Stimulated activated CD4-positive, alpha-beta T cell treated with anti-CD3 and anti-CD28 coated beads, Interleukin-12 subunit alpha, Interleukin-12 subunit beta, amount 100 ng/mL, for 24 hours (primary cell): ENCODE measurements around the gene HPD.
"Not testable (repeated sequence)": the region's sequence is repeated elsewhere in the genome, so short reads cannot be mapped to it uniquely, and the experiment has no call there.

Source experiments
- DNase-seq, 2 experiments: peaks; one replicate each; pipeline ENCODE4 v3.0.0-alpha.2; 2020; ENCODE audit warnings: low read depth in 2 of 2

Gene HPD

DNA sequence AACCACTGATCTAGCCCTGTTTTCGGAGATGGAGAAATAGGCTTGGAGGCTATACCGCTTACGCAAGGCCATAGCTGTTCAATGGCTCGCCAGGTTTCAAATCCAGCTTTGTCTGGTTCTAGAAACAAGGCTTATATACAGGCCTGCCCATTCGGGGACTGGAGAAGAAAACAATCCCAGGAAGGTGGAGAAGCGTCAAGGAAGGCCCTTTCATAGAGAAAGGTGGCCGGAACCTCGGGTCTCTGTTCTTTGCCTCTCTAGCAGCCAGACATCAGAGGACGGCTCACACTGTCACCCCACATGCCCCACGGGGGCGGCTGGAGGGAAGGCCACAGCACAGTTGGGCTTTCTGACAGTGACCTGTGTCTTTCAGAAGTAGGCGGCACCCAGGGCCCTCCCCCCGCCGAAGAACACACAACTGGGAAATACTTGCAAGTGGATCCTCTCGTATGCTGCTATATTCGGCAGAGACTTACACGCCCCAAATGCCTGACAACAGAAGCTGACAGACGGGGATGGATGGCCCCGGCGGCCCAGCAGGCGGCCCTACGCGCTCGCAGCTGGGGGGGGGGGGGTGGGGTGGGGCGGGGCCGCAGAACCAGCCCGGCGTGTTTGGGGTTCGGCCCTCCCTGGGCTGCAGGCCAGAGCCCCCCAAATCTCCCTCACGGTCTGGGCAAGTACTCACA, 59.4 kb downstream of the HPD start:
- no peak for DNase-seq

GRCh38 chr12:121798787-121799155, 59.9 kb downstream of the HPD start:
- DNase-seq: no peak

- DNase-seq: no peak
Measured at GRCh38 chr12:121797937-121798786, 60.5 kb downstream of the HPD start.

- DNase-seq: no peak
Measured at GRCh38 chr12:121796855-121797751, 61.6 kb downstream of the HPD start.

DNA sequence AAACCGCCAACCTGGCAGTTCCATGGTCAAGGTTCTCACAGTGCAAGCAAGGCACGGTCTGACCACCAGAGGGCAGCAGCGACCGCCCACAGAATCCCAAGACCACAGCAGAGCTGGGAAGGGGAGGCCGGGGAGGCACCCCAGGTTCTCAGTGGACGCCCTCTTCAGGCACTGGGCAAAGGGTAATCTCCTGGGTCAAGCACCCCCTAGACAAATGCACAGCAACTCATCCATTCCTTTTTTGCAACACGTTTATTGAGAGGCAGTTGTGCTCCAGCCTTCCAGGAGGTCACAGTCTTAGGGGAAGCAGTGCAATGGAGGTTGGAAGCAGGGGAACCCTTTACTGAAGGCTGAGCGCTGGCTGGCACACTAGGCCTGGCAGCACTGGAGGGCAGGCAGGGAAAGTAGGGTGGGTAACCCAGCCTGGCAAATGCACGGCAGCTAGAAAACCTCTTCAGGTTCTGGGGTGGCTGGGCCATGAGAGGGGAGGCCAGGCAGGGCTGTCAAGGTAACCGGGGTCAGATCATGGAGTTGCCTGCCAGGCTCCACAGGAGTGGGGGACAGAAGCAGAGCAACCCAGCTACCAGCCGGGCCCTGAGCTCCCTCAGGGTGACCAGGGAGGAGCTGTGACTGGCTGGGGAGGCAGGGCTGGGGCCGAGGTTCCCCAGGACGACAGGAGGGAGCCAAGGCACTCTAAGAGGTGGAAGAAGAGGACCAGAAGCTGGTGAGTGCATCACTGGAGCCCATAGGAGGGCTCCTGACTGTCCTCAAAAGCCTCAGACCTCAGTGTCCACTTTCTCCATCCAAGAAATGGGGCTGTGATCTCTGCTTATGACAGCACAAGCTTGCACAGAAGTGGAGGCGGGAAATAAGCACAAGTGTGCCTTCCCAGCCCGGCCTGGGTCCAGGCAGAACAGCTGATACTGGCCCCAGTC, 63.4 kb downstream of the HPD start:
- DNase-seq: peak; percentile 75 to 77

DNA sequence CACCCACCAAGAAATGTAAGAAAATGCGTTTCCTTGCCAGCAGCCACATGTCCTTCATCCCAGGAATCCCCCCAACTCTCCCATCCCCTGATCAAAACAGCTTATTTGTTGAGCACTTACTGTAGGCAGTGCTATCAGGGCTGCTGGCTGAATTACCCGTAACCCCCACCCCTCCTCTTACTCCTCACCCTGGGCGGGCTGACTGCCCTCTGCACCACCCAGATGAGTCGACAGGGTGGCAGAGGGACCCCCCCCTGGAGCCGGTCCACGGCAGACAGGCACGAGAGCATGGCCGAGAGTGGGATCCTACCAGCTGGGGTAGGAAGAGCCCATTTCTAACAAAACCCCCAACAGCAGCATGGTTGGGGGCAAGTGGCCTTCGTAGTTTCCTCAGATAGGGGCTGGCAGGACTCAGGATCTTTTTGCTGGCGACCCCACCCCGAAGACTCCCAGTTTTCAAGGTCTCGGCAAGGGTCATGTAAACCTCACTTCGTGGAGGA, 64.1 kb downstream of the HPD start:
- DNase-seq: no peak

GRCh38 chr12:121793838-121794533, 64.7 kb downstream of the HPD start:
- peak; percentile 88 to 93 for DNase-seq

DNA sequence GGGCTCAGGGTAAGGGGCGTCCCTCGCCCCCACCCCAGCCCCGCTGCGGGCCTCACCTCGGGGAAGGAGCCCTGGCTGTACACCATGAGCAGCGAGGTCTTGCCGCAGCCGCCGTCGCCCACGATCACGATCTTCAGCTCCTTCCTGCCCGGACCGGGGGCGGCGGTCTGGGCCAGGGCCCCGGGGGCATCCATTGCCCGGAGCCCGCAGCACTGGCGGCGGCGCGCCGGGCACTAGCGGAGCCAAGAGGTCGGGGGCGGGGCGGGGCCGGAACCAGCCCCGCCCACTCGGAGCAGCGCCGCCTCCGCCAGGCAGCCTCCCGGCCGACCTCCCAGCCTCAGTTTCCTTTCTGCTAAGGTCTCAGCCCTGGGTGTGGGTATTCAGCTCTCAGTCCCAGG, 65.2 kb downstream of the HPD start, which contains the start of gene RHOF:
RHOF (minus strand) TSS at position 249 of the 398 bp plus-strand sequence; CDS start at position 194, 55 bp downstream.
- peak in 1 of 2 experiments; percentile 70 for DNase-seq

DNA sequence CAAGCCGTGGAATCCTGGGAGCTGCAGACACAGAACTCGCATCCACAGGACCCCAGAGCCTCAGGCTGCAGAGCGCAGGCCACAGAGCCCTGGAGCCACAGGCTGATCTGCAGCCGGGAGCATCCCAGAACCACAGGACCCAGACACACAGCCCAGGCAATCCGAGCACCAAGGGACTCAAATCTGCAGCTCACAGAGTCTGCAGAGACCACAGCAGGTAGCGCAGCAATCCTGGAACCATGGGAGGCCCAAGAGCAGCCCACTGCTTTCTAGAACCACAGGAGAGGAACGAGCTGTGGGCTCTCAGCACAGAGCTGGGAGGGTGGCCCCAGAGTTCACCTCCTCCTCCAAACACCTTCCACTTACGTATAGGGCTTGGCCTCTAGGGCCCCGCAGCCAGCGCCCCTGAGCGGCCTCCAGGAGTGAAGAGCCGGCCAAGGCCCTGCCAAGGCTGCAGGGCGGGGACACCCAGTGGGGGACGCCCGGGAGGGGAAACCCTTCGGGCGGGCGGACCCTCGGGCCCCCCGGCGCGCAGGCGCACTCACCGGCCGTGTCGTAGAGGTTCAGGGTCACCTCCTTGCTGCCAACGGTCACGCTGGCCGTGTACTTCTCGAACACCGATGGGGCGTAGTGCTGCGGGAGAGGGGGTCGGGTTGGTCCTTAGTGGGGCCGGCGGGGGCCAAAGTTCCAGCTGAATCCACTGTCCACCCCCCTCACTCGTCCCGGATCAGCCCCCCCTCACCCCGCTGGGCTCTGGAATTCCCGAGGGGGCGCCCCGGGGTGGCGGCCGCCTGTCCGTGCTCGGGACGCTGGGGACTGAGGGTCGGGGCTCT, 65.8 kb downstream of the HPD start:
- peak in 1 of 2 experiments; percentile 40 for DNase-seq

GRCh38 chr12:121791671-121792551, 66.7 kb downstream of the HPD start:
- DNase-seq: no peak

- DNase-seq: not testable (repeated sequence)
Measured at GRCh38 chr12:121790785-121791184, 67.9 kb downstream of the HPD start.

GRCh38 chr12:121789800-121790728, 68.6 kb downstream of the HPD start:
- peak; percentile 81 to 87 for DNase-seq
